PC-3 (cell line): ENCODE results near the gene PLAAT4.
"Not testable (repeated sequence)": the region's sequence is repeated elsewhere in the genome, so short reads cannot be mapped to it uniquely, and the experiment has no call there.

Experiments
- EZH2 ChIP-seq: fragments of 300-600 bp; sonication (generic); IDR thresholded peaks from one replicate; pipeline ENCODE4 v1.6.1; 2017; ENCODE audit warnings: antibody characterized with exemption, mild to moderate bottlenecking, low read length; ENCODE audit not compliant: unreplicated experiment
- TF ChIP-seq, protein P1 (sequence below): fragments of 300-600 bp; sonication (generic); conservative IDR thresholded peaks from 2 replicates; pipeline ENCODE4 v1.5.1; 2017; ENCODE audit warnings: antibody characterized with exemption, low read depth, mild to moderate bottlenecking, low read length

DNA sequence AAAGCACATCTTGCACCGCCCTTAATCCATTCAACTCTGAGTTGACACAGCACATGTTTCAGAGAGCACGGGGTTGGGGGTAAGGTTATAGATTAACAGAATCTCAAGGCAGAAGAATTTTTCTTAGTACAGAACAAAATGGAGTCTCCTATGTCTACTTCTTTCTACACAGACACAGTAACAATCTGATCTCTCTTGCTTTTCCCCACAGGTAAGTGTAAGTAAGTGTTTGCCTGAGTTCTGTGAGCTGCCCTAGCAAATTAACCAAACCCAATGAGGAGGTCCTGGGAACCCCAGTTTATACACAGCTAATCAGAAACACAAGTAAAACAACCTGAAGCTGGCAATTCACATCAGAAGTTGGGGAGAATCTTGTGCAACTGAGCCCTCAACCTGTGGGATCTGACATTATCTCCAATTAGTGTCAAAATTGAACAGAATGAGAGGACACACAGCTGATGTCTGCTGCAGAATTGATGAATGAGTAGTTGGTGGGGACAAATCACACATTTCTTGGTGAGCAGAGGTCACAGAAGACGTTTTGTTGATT, 7.8 kb upstream of the PLAAT4 start:
- TF ChIP-seq, protein P1, sequence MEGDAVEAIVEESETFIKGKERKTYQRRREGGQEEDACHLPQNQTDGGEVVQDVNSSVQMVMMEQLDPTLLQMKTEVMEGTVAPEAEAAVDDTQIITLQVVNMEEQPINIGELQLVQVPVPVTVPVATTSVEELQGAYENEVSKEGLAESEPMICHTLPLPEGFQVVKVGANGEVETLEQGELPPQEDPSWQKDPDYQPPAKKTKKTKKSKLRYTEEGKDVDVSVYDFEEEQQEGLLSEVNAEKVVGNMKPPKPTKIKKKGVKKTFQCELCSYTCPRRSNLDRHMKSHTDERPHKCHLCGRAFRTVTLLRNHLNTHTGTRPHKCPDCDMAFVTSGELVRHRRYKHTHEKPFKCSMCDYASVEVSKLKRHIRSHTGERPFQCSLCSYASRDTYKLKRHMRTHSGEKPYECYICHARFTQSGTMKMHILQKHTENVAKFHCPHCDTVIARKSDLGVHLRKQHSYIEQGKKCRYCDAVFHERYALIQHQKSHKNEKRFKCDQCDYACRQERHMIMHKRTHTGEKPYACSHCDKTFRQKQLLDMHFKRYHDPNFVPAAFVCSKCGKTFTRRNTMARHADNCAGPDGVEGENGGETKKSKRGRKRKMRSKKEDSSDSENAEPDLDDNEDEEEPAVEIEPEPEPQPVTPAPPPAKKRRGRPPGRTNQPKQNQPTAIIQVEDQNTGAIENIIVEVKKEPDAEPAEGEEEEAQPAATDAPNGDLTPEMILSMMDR: not testable (repeated sequence)
- not testable (repeated sequence) for TF ChIP-seq EZH2
